PFSK-1 (cell line): Measurements from ENCODE around the gene CDC42EP4.

Source experiments
- FOXP2 ChIP-seq: optimal IDR thresholded peaks from 2 replicates; pipeline ENCODE3; 2011; ENCODE audit warnings: borderline replicate concordance, control low read depth, inconsistent platforms; ENCODE audit not compliant: insufficient read depth; ENCODE audit errors: extremely low read length, extremely low read depth
- POLR2AphosphoS5 ChIP-seq: IDR thresholded peaks from 2 replicates; pipeline ENCODE4 v1.6.1; 2012; ENCODE audit warnings: low read depth, mild to moderate bottlenecking, control low read depth, low read length, moderate library complexity
- SIN3A ChIP-seq: IDR thresholded peaks from 2 replicates; pipeline ENCODE4 v1.6.1; 2012; ENCODE audit warnings: mild to moderate bottlenecking, low read length, moderate library complexity, borderline replicate concordance; ENCODE audit not compliant: insufficient read depth
- TAF1 ChIP-seq: IDR thresholded peaks from 2 replicates; pipeline ENCODE4 v1.6.1; 2012; ENCODE audit warnings: low read length, control low read depth, borderline replicate concordance; ENCODE audit not compliant: insufficient read depth
- TF ChIP-seq, protein P1 (sequence below), 2 experiments: IDR thresholded peaks; 2 replicates each; pipeline versions ENCODE4 v1.6.1 to v1.8.0; 2011 to 2012; ENCODE audit warnings: low read depth in 2 of 2, low read length in 2 of 2, control low read depth in 1 of 2, inconsistent platforms in 1 of 2, mild to moderate bottlenecking in 1 of 2, moderate library complexity in 1 of 2; ENCODE audit not compliant: insufficient read depth in 1 of 2

Gene CDC42EP4

DNA sequence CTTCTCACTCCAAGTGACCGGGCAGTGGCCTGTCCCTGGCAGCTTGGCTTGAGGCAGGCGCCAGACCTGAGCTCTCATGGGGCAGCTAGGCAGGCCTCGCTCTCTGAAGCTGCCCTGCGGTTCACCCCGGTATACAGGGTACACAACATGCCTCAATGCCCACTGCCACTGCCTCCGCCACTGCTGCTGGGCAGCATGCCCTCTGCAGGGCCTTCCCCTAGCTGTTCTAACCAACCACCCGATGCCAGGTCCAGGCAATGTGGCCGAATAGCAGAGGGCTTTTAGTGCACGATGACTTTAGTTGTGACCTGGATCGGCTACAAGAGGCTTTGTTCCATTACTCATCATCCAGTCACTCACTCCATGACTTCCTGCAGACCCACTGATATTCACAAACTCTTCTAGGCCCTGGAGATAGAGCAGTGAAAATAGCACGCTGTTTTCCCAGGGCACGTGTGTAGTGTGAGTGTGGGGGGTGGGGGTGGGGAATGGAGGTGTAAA is 19.7 kb downstream of the CDC42EP4 start:
- no peak for TF ChIP-seq FOXP2
- TF ChIP-seq TAF1 = no peak
- TF ChIP-seq SIN3A = no peak
- TF ChIP-seq, protein P1, sequence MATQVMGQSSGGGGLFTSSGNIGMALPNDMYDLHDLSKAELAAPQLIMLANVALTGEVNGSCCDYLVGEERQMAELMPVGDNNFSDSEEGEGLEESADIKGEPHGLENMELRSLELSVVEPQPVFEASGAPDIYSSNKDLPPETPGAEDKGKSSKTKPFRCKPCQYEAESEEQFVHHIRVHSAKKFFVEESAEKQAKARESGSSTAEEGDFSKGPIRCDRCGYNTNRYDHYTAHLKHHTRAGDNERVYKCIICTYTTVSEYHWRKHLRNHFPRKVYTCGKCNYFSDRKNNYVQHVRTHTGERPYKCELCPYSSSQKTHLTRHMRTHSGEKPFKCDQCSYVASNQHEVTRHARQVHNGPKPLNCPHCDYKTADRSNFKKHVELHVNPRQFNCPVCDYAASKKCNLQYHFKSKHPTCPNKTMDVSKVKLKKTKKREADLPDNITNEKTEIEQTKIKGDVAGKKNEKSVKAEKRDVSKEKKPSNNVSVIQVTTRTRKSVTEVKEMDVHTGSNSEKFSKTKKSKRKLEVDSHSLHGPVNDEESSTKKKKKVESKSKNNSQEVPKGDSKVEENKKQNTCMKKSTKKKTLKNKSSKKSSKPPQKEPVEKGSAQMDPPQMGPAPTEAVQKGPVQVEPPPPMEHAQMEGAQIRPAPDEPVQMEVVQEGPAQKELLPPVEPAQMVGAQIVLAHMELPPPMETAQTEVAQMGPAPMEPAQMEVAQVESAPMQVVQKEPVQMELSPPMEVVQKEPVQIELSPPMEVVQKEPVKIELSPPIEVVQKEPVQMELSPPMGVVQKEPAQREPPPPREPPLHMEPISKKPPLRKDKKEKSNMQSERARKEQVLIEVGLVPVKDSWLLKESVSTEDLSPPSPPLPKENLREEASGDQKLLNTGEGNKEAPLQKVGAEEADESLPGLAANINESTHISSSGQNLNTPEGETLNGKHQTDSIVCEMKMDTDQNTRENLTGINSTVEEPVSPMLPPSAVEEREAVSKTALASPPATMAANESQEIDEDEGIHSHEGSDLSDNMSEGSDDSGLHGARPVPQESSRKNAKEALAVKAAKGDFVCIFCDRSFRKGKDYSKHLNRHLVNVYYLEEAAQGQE (IDR thresholded peaks at IDR 0.05; ENCODE audit: insufficient read depth in 1 of 2, low read depth in 2 of 2, low read length in 2 of 2) = no peak
- no peak for TF ChIP-seq POLR2AphosphoS5

DNA sequence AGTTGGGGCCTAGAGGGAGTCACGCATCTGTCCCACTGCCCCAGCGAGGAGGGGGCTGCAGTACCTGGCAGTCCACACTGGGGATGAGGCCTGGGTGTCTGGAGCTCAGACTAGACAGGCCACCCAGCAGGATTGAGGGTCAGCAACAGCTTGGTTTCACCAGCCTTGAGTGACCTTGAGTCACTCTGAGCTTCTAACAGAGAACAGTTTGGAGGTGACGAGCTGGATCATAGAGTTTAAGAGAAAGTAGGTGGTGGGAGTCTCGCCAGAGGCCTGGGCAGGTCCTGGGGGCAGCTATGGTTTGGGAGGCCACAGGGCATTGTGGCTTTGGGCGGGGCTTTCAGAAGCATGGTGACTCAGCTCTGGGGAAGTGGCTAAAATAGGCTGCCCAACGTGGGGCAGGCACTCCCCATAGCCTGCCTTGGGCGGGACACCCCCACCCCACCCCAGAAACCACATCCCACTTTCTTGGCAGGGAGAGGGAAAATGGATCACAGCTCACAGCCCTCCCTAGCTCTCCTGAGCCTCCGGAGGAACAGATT is 20.5 kb downstream of the CDC42EP4 start:
- TF ChIP-seq TAF1 (no peak), FOXP2 (no peak), SIN3A (no peak), POLR2AphosphoS5 (no peak)
- TF ChIP-seq, protein P1 (IDR thresholded peaks at IDR 0.05; ENCODE audit: insufficient read depth in 1 of 2, low read depth in 2 of 2, low read length in 2 of 2) = no peak

DNA sequence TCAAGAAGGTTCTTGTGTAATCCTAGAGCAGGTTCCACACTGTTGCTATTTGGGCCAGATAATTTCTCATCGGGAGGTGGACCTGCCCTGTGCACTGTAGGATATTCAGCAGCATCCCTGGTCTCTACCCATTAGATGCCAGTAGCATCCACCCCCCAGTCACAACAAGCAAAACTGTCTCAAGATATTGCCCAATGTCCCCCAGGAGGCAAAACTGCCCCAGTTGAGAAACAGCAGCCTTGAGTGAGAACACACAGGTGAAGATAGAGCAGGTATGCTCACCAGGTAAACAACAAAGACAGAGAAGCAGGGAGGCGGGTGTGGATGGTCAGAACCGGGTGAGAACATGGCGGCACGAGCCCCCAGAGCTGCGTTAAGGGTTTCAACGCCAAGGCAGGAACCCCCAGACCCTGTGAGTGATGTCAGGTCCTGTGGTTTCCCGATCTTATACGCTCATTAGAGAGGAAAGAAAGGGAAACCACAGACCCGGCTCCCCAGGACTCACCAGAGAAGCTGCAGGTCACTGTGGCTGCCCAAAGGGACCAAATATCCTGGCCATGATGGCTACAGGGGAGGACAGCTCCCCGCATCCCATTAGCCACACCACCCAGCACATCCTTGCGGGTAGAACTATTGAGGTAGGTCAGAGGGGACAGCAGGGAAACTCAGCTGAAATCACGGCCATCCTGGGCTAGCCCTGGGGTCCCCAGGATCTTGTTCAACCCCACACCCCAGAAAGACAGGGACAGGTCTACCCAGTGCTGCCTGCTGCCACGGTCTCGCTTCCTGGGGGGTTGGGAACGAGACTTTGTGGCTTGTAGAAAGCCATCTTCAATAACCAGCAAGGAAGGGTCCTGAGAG is 21.2 kb downstream of the CDC42EP4 start:
- TF ChIP-seq POLR2AphosphoS5 (no peak), SIN3A (no peak), FOXP2 (no peak)
- TF ChIP-seq, protein P1 (IDR thresholded peaks at IDR 0.05; ENCODE audit: insufficient read depth in 1 of 2, low read depth in 2 of 2, low read length in 2 of 2) = no peak

DNA sequence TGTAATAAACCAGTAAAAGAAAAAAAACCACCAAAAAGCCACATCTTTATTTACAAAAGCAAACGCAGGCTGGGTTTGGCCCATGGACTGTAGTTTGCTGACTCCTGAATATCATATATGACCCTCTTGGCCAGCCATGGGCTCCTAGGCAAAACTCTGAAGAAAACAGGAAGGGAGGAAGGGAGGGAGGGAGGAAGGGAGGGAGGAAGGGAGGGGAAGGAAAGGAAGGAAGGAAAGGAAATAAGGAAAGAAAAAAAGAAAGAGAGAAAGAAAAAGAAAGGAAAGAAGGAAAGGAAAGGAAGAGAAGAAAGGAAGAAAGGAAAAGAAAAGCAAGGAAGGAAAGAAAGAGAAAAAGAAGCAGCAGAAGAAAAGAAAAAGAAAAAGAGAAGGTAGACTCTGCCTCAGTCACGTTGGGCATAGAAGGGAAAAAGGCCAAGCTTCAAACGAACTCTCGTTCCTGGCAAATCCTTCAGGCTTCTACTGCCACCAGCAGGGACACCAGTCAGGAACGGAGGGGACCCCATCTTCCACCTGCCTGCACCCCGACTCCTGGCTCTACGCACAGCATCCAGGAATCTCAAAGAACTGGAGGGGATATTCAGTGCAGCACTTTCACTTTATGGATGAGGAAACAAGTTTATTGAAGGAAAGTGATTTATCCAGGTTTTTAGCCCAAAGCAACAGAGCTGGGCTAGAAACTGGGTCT is 22.1 kb downstream of the CDC42EP4 start:
- TF ChIP-seq FOXP2 (no peak), SIN3A (no peak), POLR2AphosphoS5 (no peak), TAF1 (no peak)
- TF ChIP-seq, protein P1 (IDR thresholded peaks at IDR 0.05; ENCODE audit: insufficient read depth in 1 of 2, low read depth in 2 of 2, low read length in 2 of 2) = no peak
